Spleen (tissue), 7 donors: ENCODE results near the gene ARHGAP10.

Source experiments
- POLR2A ChIP-seq, 3 donors: fragments of 450-650 bp; IDR thresholded peaks; one replicate each; pipeline ENCODE4 v1.5.1; 2017; ENCODE audit warnings: antibody characterized with exemption in 3 of 3, mild to moderate bottlenecking in 1 of 3
- TF ChIP-seq, protein P1 (sequence below), 11 experiments: fragments of 200-600 bp in 7 of 11; fragments of 450-650 bp in 4 of 11; sonication (generic) in 4 of 11; IDR thresholded peaks in 8 of 11; conservative IDR thresholded peaks in 3 of 11; 1 replicate in 7 of 11; 2 replicates in 4 of 11; pipeline versions ENCODE4 v1.4.0 to v1.8.0; 2016 to 2021; ENCODE audit warnings: antibody characterized with exemption in 11 of 11, inconsistent platforms in 4 of 11, mild to moderate bottlenecking in 1 of 11
- donor health status: DM: no; HTN: no; CAD: no; lungs with moderate emphysema.
- donor health status: DM: no; HTN: no; CAD: no.
- donor health status: DM: no; HTN: no; CAD: no.

DNA sequence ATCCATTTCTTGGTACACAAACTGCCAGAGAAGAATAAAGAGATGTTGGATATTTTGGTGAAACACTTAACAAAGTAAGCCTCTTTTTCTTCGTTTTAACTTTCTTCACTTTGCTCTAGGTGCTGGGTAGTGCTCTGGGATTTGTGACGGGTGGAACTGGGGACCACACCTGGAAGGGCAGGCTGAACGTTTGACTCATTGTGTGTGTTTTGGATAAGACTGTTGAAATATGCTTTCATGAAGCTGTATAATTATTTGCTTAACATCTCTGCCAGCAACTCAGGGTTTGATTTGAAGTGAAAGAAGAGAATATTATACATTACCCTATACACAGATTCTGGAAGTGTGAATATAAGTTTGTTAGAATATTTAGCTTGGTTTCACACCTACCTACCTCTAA is 233.2 kb downstream of the ARHGAP10 start:
- TF ChIP-seq, protein P1, sequence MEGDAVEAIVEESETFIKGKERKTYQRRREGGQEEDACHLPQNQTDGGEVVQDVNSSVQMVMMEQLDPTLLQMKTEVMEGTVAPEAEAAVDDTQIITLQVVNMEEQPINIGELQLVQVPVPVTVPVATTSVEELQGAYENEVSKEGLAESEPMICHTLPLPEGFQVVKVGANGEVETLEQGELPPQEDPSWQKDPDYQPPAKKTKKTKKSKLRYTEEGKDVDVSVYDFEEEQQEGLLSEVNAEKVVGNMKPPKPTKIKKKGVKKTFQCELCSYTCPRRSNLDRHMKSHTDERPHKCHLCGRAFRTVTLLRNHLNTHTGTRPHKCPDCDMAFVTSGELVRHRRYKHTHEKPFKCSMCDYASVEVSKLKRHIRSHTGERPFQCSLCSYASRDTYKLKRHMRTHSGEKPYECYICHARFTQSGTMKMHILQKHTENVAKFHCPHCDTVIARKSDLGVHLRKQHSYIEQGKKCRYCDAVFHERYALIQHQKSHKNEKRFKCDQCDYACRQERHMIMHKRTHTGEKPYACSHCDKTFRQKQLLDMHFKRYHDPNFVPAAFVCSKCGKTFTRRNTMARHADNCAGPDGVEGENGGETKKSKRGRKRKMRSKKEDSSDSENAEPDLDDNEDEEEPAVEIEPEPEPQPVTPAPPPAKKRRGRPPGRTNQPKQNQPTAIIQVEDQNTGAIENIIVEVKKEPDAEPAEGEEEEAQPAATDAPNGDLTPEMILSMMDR (IDR thresholded peaks at IDR 0.05 in 8 of 11, conservative IDR thresholded peaks at IDR 0.05 in 3 of 11) = no peak
- no peak for TF ChIP-seq POLR2A (IDR thresholded peaks at IDR 0.05)
